CD4-positive, alpha-beta T cell treated with Interleukin-10 for 1 hour (primary cell): ENCODE measurements around the gene ADAMTSL1.

Source experiments
- DNase-seq: peaks from one replicate; pipeline ENCODE4 v3.0.0-alpha.2; 2020

The ADAMTSL1 gene

GRCh38 chr9:18555105-18555883 lies 81.3 kb downstream of the ADAMTSL1 start:
- DNase-seq: no peak

DNA sequence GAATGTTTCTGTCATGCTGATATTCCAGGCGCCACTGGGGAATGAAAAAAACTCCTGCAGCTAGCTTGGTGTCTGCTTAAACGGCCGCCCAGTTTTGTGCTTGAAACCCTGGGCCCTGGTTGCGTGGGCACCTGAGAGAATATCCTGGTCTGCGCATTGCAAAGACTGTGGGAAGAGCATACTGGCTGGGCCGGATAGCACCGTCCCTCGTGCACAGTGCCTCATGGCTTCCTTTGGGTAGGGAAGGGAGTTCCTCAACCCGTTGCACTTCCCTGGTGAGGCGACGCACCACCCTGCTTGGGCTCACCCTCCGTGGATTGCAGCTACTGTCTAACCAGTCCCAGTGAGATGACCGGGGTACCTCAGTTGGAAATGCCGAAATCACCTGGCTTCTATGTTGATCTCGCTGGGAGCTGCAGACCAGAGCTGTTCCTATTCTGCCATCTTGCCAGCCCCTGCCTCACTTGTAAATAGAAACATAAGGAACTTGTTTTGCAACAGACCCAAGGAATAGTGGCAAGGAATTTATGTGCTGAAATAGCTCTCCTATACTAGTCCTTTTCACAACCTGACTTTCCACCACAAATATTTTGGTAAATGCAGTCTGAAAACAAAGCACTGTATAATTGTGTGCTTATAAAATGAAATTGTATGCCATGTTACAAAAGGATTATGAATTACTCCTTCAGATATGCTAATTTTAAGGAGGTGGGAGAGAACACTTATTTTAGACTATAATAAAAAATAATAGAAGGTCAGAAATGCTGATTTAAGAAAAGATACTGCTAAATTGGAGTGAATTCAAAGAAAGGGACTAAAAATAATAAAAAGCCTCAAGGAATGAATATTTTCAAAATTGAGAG lies 90.3 kb downstream of the ADAMTSL1 start:
- DNase-seq: no peak

DNA sequence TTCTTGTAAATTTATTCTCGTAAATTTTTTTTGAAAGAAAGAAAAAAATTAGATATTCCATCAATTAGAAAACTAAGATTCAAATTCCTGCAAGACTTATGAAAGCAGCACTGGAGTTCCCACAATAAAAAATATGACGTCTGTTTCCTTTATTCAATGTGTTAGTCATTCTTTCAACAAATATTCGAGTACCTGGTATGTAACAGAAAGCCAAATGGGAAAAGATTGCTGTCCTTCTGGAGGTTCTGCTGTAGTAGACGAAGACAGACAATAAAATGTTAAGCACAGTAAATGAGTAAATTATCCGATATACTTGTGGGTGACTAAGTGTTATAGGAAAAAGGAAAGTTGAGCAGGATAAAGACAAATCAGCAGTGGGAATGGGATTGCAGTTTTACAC lies 92.2 kb downstream of the ADAMTSL1 start:
- no peak for DNase-seq

DNA sequence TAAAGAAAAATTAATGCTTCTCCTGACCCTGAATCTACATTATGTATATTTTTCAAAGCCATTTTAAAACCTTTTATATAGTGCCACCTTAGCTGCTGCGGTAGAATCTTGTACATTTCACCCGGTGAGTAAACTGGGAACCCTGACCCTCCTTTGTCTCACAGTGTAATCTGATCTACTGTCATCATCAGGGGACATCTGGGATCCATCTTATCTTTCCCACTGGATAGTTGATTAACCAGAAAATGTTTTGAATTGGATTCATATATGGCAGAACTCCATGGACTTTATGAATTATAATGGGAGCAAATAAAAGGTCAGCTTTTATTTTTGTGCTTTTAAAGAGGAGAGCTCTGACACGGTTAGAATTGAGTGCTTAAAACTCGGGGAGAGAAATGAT lies 95.0 kb downstream of the ADAMTSL1 start:
- no peak for DNase-seq

- DNase-seq: no peak
These were observed 96.1 kb downstream of the ADAMTSL1 start for GRCh38 chr9:18569941-18570630.

GRCh38 chr9:18573021-18573556 lies 99.1 kb downstream of the ADAMTSL1 start:
- no peak for DNase-seq

DNA sequence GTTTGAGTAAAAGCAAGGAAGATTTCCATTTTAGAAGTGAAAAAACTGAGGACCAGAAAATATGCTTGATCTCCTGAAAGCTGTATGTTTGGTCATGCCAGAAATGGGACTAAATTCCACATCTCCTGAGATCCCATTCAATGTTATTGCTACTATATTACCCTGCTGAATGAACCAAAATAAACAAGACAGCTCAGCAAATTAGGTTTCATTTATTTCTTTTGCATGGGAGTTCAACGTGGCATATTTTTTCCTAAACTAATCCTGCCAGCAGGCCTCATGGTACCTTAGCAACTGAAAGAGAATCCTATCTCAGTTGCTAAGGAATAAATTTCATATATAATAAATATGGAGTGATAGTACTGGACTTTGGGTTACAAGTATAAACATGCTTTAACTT lies 101.7 kb downstream of the ADAMTSL1 start:
- no peak for DNase-seq

GRCh38 chr9:18579536-18579935 lies 105.6 kb downstream of the ADAMTSL1 start:
- no peak for DNase-seq

GRCh38 chr9:18580151-18580550 lies 106.2 kb downstream of the ADAMTSL1 start:
- no peak for DNase-seq

DNA sequence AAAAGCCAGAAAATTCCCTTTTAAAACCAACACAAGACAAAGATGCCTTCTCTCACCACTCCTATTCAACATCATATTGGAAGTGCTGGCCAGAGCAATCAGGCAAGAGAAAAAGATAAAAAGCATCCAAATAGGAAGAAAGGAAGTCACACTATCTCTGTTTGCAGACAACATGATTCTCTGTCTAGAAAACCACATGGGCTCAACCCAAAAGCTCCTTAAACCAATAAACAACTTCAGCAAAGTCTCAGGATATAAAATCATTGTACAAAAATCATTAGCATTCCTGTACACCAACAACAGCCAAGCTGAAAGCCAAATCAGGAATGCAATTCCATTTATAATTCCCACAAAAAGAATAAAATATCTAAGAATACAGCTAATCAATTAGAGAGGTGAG lies 112.0 kb downstream of the ADAMTSL1 start:
- no peak for DNase-seq

- DNase-seq: no peak
These were observed 114.0 kb downstream of the ADAMTSL1 start for GRCh38 chr9:18588002-18588401.

DNA sequence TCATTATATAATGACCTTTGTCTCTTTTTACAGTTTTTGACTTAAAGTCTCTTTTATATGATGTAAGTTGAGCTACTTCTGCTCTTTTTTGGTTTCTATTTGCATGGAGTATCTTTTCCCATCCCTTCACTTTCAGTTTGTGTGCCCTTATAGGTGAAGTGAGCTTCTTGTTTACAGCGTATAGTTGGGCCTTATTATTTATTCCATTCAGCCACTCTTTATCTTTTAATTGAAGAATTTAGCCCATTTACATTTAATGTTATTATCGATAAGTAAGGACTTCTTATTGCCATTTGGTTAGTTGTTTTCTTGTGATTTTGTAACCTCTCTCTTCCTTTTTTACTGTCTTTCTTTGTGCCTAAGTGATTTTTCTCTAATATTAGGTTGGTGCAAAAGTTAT lies 117.3 kb downstream of the ADAMTSL1 start:
- no peak for DNase-seq

- no peak for DNase-seq
These were observed 120.9 kb downstream of the ADAMTSL1 start for GRCh38 chr9:18594837-18595236.

GRCh38 chr9:18595597-18595996 lies 121.6 kb downstream of the ADAMTSL1 start:
- DNase-seq: no peak

- no peak for DNase-seq
These were observed 123.0 kb downstream of the ADAMTSL1 start for GRCh38 chr9:18596920-18597319.

DNA sequence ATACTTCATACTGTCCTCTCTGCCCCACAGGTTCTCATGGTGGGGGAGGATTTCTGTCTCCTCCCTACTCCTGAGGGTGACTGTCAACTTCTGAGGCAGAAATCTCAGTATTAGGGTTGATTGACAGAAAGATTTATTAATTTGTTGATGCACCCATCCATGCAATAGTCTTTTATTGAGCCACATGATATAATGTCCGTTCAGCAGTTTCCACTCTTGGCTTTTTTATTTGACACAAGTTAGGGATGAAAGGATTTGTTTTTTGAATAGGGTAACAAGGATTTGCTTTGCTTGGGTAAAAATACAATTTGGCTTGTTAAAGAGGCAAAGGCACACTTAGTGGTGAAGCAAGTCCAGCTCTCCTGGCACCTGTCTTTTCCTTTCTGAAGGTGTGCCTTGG lies 125.0 kb downstream of the ADAMTSL1 start:
- DNase-seq: no peak

- no peak for DNase-seq
These were observed 127.1 kb downstream of the ADAMTSL1 start for GRCh38 chr9:18601026-18601425.

- no peak for DNase-seq
These were observed 128.0 kb downstream of the ADAMTSL1 start for GRCh38 chr9:18601956-18602355.

- DNase-seq: no peak
These were observed 131.1 kb downstream of the ADAMTSL1 start for GRCh38 chr9:18604767-18605730.

GRCh38 chr9:18605766-18606180 lies 131.8 kb downstream of the ADAMTSL1 start:
- DNase-seq: no peak

- no peak for DNase-seq
These were observed 132.3 kb downstream of the ADAMTSL1 start for GRCh38 chr9:18606281-18606680.

DNA sequence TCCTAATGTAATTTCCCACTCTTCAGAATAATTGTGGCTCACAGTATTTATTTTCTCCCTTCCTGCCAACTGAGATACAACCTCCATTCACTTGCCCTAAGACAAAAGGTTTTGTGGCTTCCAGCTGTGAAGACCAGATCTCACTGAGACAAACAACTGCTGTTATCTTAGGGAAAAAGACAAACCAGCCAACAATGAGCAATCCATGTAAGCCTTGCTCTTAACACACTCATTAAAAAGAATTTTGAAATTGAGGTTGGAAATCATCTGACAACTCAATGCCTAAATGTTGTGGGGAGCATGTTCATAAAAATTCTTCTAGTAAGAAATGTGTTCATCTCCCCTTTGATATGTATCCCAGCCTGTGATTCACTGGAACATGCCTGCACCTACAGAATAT lies 132.9 kb downstream of the ADAMTSL1 start:
- DNase-seq: no peak
